GM21529 (cell line): ENCODE measurements around the gene SULF2.

Experiments
- ATAC-seq: cut with Tn5 transposase; IDR thresholded peaks from one replicate; pipeline ENCODE4 v1.9.1; 2021; ENCODE audit not compliant: unreplicated experiment

SULF2 gene

GRCh38 chr20:47713878-47714450 lies 71.3 kb downstream of the SULF2 start:
- ATAC-seq = no peak

- no peak for ATAC-seq
These were observed 72.1 kb downstream of the SULF2 start for GRCh38 chr20:47713163-47713562.

- ATAC-seq = no peak
These were observed 74.1 kb downstream of the SULF2 start for GRCh38 chr20:47711046-47711752.

- no peak for ATAC-seq
These were observed 74.6 kb downstream of the SULF2 start for GRCh38 chr20:47710665-47711045.

GRCh38 chr20:47708953-47709833 lies 76.1 kb downstream of the SULF2 start:
- ATAC-seq = no peak

GRCh38 chr20:47708140-47708807 lies 77.0 kb downstream of the SULF2 start:
- no peak for ATAC-seq

GRCh38 chr20:47706345-47706744 lies 78.9 kb downstream of the SULF2 start:
- ATAC-seq = no peak

- no peak for ATAC-seq
These were observed 79.8 kb downstream of the SULF2 start for GRCh38 chr20:47705497-47705856.

GRCh38 chr20:47704746-47705496 lies 80.4 kb downstream of the SULF2 start:
- no peak for ATAC-seq

- ATAC-seq = no peak
These were observed 81.5 kb downstream of the SULF2 start for GRCh38 chr20:47703748-47704147.

GRCh38 chr20:47701612-47702011 lies 83.7 kb downstream of the SULF2 start:
- no peak for ATAC-seq

- ATAC-seq = no peak
These were observed 85.0 kb downstream of the SULF2 start for GRCh38 chr20:47700327-47700726.

GRCh38 chr20:47699818-47700217 lies 85.5 kb downstream of the SULF2 start:
- no peak for ATAC-seq

- no peak for ATAC-seq
These were observed 87.1 kb downstream of the SULF2 start for GRCh38 chr20:47698142-47698541.

- ATAC-seq = no peak
These were observed 88.4 kb downstream of the SULF2 start for GRCh38 chr20:47696856-47697255.

GRCh38 chr20:47694021-47694818 lies 91.1 kb downstream of the SULF2 start:
- ATAC-seq = no peak

GRCh38 chr20:47691625-47692024 lies 93.7 kb downstream of the SULF2 start:
- ATAC-seq = no peak

- no peak for ATAC-seq
These were observed 95.5 kb downstream of the SULF2 start for GRCh38 chr20:47689731-47690130.

GRCh38 chr20:47688385-47689381 lies 96.6 kb downstream of the SULF2 start:
- ATAC-seq = no peak
